Measurements from ENCODE around the gene ARID3A. TPM values are rescaled to one million over a fixed set of nuclear protein-coding genes. Genes with fewer than 3 reads are reported as not detected.

The ARID3A gene, protein sequence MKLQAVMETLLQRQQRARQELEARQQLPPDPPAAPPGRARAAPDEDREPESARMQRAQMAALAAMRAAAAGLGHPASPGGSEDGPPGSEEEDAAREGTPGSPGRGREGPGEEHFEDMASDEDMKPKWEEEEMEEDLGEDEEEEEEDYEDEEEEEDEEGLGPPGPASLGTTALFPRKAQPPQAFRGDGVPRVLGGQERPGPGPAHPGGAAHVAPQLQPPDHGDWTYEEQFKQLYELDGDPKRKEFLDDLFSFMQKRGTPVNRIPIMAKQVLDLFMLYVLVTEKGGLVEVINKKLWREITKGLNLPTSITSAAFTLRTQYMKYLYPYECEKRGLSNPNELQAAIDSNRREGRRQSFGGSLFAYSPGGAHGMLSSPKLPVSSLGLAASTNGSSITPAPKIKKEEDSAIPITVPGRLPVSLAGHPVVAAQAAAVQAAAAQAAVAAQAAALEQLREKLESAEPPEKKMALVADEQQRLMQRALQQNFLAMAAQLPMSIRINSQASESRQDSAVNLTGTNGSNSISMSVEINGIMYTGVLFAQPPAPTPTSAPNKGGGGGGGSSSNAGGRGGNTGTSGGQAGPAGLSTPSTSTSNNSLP
- total RNA-seq: 10 to 100 TPM; 30.3 to 30.7 TPM

DNA sequence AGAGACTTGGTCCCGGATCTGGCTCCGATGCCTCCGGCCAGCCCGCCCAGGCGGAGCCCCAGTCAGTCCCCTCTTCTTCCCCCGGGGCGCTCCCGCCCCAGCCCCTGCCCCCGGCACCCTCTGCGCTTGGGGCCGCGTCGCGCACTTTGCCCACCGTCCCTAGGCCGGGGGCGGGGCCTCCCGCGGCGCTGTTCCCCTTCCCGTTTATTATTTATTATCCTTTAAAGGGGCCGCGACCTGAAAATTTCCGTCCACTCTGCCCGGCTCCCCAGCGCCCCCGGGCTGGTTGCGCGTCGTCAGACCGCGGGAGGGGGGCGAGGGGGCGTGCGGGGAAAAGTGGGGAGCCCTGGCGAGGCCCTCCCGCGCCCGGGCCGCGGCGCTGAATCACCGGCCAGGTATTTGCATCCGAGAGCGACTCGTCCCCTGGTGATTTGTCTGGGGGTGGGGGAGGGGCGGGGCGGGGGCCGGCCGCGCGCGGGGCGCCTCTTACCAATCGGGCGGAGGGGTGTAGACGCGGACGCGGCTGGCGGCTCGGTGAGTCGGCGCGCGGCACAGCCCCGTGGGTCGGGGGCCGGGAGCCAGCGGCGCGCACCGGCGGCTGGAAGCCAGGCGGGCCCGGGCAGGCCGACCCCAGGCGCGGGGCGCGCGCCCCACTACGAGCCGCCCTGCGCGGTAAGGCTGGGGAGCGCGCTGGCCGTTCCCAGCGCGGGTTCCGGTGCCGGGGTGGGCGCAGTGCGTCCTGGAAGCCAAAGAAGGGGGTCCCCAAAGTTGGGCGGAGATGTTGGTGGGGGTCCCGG is at the start of gene ARID3A:
Gene ARID3A, plus strand, starts transcription at position 510 of the 797 bp plus-strand sequence. CDS start 3,494 bp downstream, outside the sequence.

DNA sequence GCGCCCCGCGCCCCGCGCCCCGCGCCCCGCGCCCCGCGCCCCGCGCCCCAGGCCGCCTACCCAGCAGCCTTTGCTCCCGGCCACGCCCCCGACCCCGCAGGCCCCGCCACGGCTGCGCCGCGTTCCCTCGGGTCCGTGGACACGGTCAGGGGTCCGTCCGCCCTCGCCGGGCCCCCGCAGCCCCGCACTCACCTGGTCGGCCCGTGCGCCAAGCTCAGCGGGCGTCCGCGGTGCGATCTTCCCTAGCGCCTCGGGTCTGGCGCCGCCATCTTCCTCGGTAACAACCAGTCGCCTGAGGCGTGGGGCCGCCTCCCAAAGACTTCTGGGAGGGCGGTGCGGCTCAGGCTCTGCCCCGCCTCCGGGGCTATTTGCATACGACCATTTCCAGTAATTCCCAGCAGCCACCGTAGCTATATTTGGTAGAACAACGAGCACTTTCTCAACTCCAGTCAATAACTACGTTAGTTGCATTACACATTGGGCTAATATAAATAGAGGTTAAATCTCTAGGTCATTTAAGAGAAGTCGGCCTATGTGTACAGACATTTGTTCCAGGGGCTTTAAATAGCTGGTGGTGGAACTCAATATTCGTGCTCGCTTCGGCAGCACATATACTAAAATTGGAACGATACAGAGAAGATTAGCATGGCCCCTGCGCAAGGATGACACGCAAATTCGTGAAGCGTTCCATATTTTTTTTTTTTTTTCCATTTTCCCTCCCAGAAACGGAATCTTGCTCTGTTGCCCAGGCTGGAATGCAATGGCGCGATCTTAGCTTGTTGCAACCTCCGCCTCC is 32.7 kb upstream of the ARID3A start, which contains the start of the genes MED16 and RNU6-9:
Gene MED16, minus strand, starts transcription at position 294 of the 796 bp plus-strand sequence. CDS start 2,056 bp downstream, outside the sequence.
Gene RNU6-9, plus strand, starts transcription at position 591 of the 796 bp plus-strand sequence.

DNA sequence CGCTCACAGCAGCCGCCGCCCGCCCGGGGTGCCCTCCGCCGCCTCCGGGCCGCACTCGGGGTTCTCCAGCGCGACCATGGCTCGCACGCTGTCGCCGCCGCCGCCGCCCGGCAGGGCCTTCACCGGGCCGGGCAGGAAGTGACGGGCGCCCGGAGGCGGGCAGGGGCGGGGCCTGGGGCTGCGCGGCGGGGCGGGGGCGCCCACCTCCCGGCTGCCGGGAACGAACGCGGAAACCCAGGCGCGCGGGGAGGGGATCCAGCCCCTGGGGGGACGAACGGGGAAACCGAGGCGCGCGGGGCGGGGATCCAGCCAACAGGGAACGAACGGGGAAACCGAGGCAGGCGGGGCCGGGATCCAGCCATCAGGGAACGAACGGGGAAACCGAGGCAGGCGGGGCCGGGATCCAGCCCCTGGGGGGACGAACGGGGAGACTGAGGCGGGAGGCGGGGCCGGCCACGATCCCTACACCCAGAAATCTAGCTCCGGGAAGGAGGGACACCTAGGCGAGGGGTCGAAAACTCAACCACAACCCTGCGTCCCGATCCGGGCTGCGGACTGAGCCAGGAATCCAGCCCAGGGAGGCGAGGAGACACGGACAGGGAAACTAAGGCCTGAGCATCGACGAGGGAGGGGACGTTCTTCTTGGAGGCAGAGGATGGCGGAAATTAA is 12.6 kb upstream of the ARID3A start, which contains the start of gene R3HDM4:
Gene R3HDM4, minus strand, starts transcription at position 140 of the 669 bp plus-strand sequence. Its CDS starts 62 bp downstream, at position 78.

DNA sequence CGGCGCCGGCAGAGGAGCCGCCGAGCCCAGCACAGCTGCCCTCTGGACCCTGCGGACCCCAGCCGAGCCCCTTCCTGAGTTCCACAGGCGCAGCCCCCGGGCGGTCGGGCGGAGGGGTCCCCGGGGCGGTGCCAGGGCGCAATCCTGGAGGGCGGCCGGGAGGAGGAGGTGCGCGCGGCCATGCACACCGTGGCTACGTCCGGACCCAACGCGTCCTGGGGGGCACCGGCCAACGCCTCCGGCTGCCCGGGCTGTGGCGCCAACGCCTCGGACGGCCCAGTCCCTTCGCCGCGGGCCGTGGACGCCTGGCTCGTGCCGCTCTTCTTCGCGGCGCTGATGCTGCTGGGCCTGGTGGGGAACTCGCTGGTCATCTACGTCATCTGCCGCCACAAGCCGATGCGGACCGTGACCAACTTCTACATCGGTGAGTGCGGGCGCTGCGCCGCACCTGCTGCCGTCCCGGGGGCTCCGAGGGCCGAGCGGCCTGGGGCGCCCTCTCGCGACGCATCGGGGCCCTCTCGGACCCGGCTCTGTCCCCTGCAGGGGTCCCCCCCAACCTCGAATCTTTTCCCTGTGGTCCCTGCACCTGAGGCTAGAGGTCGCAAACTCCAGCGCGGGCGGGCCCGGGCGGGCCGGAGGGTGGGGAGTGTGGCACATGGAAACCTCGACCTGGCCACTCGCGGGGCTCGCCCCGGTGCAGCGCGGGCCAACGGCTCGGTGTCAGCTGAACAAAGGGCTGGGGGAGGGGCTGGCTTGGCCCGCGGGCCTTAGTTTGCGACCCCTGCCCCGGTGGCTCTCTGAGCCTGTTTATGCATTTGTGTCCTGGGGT is 8.3 kb upstream of the ARID3A start, which contains the start of gene KISS1R:
Gene KISS1R, plus strand, starts transcription at position 11 of the 829 bp plus-strand sequence. Its CDS starts 170 bp downstream, at position 181.

DNA sequence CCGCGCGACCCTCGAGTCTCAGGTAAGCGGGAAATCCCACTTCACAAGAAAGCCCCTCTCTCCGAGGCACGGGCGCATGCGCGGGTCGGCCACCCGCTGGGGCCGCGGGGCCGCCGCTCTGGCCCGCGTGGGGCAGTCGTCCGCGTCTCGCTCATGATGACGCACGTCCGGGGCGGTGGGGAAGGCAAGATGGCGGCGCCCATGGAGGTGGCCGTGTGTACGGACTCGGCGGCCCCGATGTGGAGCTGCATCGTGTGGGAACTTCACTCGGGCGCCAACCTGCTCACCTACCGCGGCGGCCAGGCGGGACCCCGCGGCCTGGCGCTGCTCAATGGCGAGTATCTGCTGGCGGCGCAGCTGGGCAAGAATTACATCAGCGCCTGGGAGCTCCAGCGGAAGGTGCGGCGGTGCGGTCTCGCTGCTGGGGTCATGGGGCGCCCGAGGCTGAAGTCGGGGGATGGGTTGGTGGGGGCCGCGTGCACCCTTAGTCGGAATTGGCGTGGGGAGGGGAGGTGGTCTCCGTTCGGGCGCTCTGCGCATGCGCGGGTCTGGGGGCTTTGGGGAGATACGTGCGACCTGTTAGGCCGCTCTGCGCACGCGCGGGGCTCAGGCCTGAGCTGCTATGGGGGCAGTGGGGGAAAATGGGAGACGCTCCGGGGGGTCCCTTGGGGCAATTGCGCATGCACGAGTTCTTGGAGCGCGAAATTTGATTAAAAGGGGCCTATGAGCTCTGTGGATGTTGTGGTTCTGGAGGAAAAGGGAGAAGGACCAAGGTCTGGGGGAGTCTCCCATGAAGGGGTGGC is 58.5 kb downstream of the ARID3A start, which contains the start of gene WDR18:
Gene WDR18, plus strand, starts transcription at position 181 of the 803 bp plus-strand sequence. Its CDS starts 9 bp downstream, at position 190.

DNA sequence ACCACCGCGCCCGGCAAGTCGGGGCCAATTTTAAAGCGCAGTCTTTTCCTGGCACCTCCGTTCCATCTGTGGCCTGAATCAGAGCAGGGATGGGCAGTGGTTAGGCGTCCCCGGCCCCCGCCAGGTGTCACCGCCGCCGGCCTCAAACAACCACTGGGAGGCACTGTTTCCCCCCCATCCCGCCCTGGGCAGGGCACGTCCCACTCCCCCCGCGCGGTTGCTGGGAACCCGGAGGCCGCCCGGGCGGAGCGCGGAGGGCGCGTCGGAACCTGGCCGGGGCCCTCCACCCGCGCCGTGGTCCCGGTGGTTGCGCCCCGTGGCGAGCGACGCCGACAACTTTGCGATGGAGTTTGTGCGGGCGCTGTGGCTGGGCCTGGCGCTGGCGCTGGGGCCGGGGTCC is 74.3 kb downstream of the ARID3A start, which contains the start of gene GRIN3B:
Gene GRIN3B, plus strand, starts transcription at position 325 of the 400 bp plus-strand sequence. Its CDS starts 19 bp downstream, at position 344.

DNA sequence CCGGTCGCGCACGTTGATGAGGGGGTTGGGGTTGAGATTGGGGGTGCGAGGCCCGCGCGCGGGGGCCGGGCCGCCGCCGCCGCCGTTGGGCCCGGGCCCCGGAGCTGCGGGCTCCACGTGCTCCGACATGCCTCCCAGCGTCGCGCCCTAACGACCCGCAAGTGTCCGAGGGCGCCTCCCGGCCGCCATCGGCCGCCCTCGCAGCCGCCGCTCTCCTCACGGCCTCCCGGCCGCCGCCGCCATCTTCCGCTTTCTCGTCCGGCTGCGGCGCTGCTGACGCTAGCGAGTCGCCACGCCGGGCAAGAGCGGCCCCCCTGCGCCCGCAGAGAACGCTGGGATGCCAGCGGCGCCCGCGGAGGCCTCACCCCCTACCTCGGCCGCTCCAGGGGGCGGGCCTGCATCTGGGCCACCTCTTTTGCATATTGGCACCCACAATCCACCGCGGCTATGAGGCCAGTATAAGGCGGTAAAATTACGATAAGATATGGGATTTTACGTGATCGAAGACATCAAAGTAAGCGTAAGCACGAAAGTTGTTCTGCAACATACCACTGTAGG is 95.1 kb downstream of the ARID3A start, which contains the start of gene TMEM259:
Gene TMEM259, minus strand, starts transcription at position 256 of the 558 bp plus-strand sequence. Its CDS starts 127 bp downstream, at position 129.

Other genes starting within 250 kb of the ARID3A start
- 1 to 10 TPM; 3.6 to 3.9 TPM for gene FSTL3, start 249.6 kb upstream of the ARID3A start, total RNA-seq
- gene PRSS57, start 230.6 kb upstream of the ARID3A start, total RNA-seq: not detected
- not detected for gene PALM, start 217.1 kb upstream of the ARID3A start, total RNA-seq
- gene MISP, start 174.9 kb upstream of the ARID3A start, total RNA-seq: not detected
- 100 to 1,000 TPM; 385 to 395 TPM for gene PTBP1, start 128.6 kb upstream of the ARID3A start, total RNA-seq
- not detected for gene PLPPR3, start 104.1 kb upstream of the ARID3A start, total RNA-seq
- not detected for gene AZU1, start 98.2 kb upstream of the ARID3A start, total RNA-seq
- not detected for gene PRTN3, start 85.0 kb upstream of the ARID3A start, total RNA-seq
- not detected for gene ELANE, start 73.7 kb upstream of the ARID3A start, total RNA-seq
- 1 to 10 TPM; 3.4 to 3.6 TPM for gene CFD, start 66.4 kb upstream of the ARID3A start, total RNA-seq
- gene MED16, start 32.8 kb upstream of the ARID3A start, total RNA-seq: 10 to 100 TPM; 60.6 to 64.3 TPM
- not detected for gene RNU6-9, start 32.6 kb upstream of the ARID3A start, total RNA-seq
- 100 to 1,000 TPM; 122 to 128 TPM for gene R3HDM4, start 12.8 kb upstream of the ARID3A start, total RNA-seq
- 1 to 10 TPM; 2.5 to 3.1 TPM for gene KISS1R, start 8.7 kb upstream of the ARID3A start, total RNA-seq
- gene WDR18, start 58.3 kb downstream of the ARID3A start, total RNA-seq: 10 to 100 TPM; 47.6 to 48.1 TPM
- gene GRIN3B, start 74.4 kb downstream of the ARID3A start, total RNA-seq: under 1 TPM in 1 of 2 experiments, not detected in 1; 0.14 TPM
- gene TMEM259, start 95.1 kb downstream of the ARID3A start, total RNA-seq: 100 to 1,000 TPM; 174 to 176 TPM
- not detected for gene RNU6-2, start 95.5 kb downstream of the ARID3A start, total RNA-seq
- gene CNN2, start 100.6 kb downstream of the ARID3A start, total RNA-seq: 100 to 1,000 TPM; 504 to 515 TPM
- 100 to 1,000 TPM; 100 to 105 TPM for gene ABCA7, start 114.1 kb downstream of the ARID3A start, total RNA-seq
- 100 to 1,000 TPM; 537 to 556 TPM for gene ARHGAP45, start 141.1 kb downstream of the ARID3A start, total RNA-seq
- 100 to 1,000 TPM; 115 to 121 TPM for gene POLR2E, start 169.3 kb downstream of the ARID3A start, total RNA-seq
- gene GPX4, start 178.0 kb downstream of the ARID3A start, total RNA-seq: 100 to 1,000 TPM; 163 to 168 TPM
- 10 to 100 TPM; 95.4 to 95.8 TPM for gene SBNO2, start 248.2 kb downstream of the ARID3A start, total RNA-seq

All from activated naive CD4-positive, alpha-beta T cell treated with anti-CD3 and anti-CD28 coated beads, Interleukin-2, amount 10 ng/mL, durations not matched to agents 5 hours and 36 hours (primary cell).